DOHH2 (cell line): ENCODE data around the gene ATF6B.

Experiments used
- H3F3A ChIP-seq: fragments of 200-600 bp; sonication (generic), shearing (Covaris generic); 2 replicates; pipeline ENCODE4 v1.6.0; 2016; ENCODE audit warnings: antibody characterized with exemption, mild to moderate bottlenecking; ENCODE audit not compliant: control insufficient read depth, insufficient read depth
- H3K27ac ChIP-seq: fragments of 200-600 bp; sonication (generic); 2 replicates; pipeline ENCODE4 v1.5.1; 2014; ENCODE audit warnings: low read depth, mild to moderate bottlenecking, low read length, moderate library complexity
- H3K27me3 ChIP-seq: fragments of 200-600 bp; sonication (generic); 2 replicates; pipeline ENCODE4 v1.6.1; 2014; ENCODE audit warnings: mild to moderate bottlenecking, low read length, mixed read lengths; ENCODE audit not compliant: control insufficient read depth
- H3K36me3 ChIP-seq: fragments of 200-600 bp; sonication (generic); 2 replicates; pipeline ENCODE4 v1.6.1; 2014; ENCODE audit warnings: mild to moderate bottlenecking, low read length, moderate library complexity, mixed read lengths; ENCODE audit not compliant: control insufficient read depth
- H3K4me1 ChIP-seq: fragments of 200-600 bp; sonication (generic); 2 replicates; pipeline ENCODE4 v1.6.1; 2014; ENCODE audit warnings: mild to moderate bottlenecking, low read length, mixed read lengths; ENCODE audit not compliant: control insufficient read depth
- H3K4me2 ChIP-seq: fragments of 200-600 bp; sonication (generic); 2 replicates; pipeline ENCODE4 v1.6.0; 2014; ENCODE audit warnings: mild to moderate bottlenecking, low read length, moderate library complexity
- H3K4me3 ChIP-seq: fragments of 200-600 bp; sonication (generic); 2 replicates; pipeline ENCODE4 v1.5.1; 2014; ENCODE audit warnings: mild to moderate bottlenecking, low read length, mixed read lengths
- H3K79me2 ChIP-seq: fragments of 200-600 bp; sonication (generic); 2 replicates; pipeline ENCODE4 v1.6.1; 2014; ENCODE audit warnings: mild to moderate bottlenecking, low read length, mixed read lengths; ENCODE audit not compliant: control insufficient read depth
- H3K9me2 ChIP-seq: fragments of 200-600 bp; sonication (generic); replicated peaks from 2 replicates; pipeline ENCODE4 v1.6.1; 2014; ENCODE audit warnings: mild to moderate bottlenecking, low read length, mixed read lengths; ENCODE audit not compliant: control insufficient read depth
- H3K9me3 ChIP-seq: fragments of 200-600 bp; sonication (generic); 2 replicates; pipeline ENCODE4 v1.6.1; 2014; ENCODE audit warnings: antibody characterized with exemption, low read length, mixed read lengths; ENCODE audit not compliant: control insufficient read depth, insufficient read depth
- H4K20me1 ChIP-seq: fragments of 200-600 bp; sonication (generic); 2 replicates; pipeline ENCODE4 v1.6.0; 2014; ENCODE audit warnings: low read depth, mild to moderate bottlenecking, antibody characterized with exemption, low read length, moderate library complexity; ENCODE audit not compliant: control insufficient read depth, insufficient read depth
- EZH2phosphoT487 ChIP-seq: fragments of 200-600 bp; sonication (generic); IDR thresholded peaks from 2 replicates; pipeline ENCODE4 v1.6.1; 2017; ENCODE audit warnings: borderline replicate concordance, mild to moderate bottlenecking, antibody characterized with exemption, low read length, moderate library complexity, mixed read lengths
- TF ChIP-seq, protein P1 (sequence below): fragments of 200-600 bp; sonication (generic); IDR thresholded peaks from one replicate; pipeline ENCODE4 v1.5.1; 2014; ENCODE audit warnings: antibody characterized with exemption, mild to moderate bottlenecking, low read depth, low read length; ENCODE audit not compliant: poor library complexity, severe bottlenecking

Gene ATF6B

DNA sequence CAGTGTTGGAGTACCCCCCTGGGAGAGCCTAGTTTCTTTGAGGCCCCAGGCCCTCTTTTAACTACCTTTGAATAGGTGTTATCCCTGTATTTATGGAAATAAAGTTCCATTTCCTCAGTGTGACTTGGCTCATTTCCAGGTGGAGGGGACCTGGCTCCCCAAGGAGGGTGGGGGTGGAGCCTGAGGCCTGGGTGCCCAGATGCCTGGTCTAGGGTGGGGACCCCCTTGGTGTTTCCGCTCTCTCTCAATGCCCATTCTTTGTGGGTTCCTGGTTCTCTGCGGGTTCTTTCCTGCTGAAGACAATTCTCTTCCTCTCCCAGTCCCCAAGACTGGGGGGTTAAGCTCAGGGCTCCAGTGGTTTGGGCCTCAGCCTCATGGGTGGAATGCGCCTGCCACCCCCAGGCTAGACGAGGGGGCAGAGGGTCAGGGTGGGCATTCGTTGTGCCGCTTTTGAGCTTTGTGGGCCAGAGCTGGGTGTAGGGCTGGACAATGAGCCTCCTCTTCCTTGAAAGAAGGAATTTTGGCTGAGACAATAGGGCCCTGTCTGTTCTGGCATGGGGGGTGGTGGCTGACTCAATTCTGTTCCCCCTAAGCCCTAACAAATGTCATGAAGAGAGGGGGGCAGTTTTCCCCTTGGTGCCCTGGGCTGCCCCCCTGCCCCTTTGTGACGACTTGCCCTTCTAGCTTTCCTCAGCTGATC lies 35.7 kb upstream of the ATF6B start:
- TF ChIP-seq, protein P1, sequence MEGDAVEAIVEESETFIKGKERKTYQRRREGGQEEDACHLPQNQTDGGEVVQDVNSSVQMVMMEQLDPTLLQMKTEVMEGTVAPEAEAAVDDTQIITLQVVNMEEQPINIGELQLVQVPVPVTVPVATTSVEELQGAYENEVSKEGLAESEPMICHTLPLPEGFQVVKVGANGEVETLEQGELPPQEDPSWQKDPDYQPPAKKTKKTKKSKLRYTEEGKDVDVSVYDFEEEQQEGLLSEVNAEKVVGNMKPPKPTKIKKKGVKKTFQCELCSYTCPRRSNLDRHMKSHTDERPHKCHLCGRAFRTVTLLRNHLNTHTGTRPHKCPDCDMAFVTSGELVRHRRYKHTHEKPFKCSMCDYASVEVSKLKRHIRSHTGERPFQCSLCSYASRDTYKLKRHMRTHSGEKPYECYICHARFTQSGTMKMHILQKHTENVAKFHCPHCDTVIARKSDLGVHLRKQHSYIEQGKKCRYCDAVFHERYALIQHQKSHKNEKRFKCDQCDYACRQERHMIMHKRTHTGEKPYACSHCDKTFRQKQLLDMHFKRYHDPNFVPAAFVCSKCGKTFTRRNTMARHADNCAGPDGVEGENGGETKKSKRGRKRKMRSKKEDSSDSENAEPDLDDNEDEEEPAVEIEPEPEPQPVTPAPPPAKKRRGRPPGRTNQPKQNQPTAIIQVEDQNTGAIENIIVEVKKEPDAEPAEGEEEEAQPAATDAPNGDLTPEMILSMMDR, result no peak
- no peak for TF ChIP-seq EZH2phosphoT487
- no peaks in the 10 kb centered on the region for H3K9me2 ChIP-seq
- peaks cover 28% of the 10 kb centered on the region for H3K36me3 ChIP-seq
- no peaks in the 10 kb centered on the region for H3F3A ChIP-seq
- no peaks in the 10 kb centered on the region for H3K79me2 ChIP-seq
- no peak overlapping the region for H3K4me3 ChIP-seq
- H3K27me3 ChIP-seq, result no peaks in the 10 kb centered on the region
- H4K20me1 ChIP-seq, result no peaks in the 10 kb centered on the region
- H3K9me3 ChIP-seq, result no peaks in the 10 kb centered on the region
- H3K4me2 ChIP-seq, result no peak overlapping the region
- H3K4me1 ChIP-seq, result peaks cover 10% of the 10 kb centered on the region
- no peak overlapping the region for H3K27ac ChIP-seq

GRCh38 chr6:32158052-32158451 lies 30.0 kb upstream of the ATF6B start:
- no peaks in the 10 kb centered on the region for H4K20me1 ChIP-seq
- H3K4me2 ChIP-seq, result no peak overlapping the region
- TF ChIP-seq EZH2phosphoT487, result no peak
- TF ChIP-seq, protein P1, result no peak
- no peak overlapping the region for H3K27ac ChIP-seq
- peaks cover 2% of the 10 kb centered on the region; the same call in 1 of the 2 replicates for H3F3A ChIP-seq
- peaks cover 35% of the 10 kb centered on the region for H3K36me3 ChIP-seq
- no peaks in the 10 kb centered on the region for H3K9me2 ChIP-seq
- H3K4me1 ChIP-seq, result peaks cover 17% of the 10 kb centered on the region
- H3K27me3 ChIP-seq, result no peaks in the 10 kb centered on the region
- H3K4me3 ChIP-seq, result no peak overlapping the region
- no peaks in the 10 kb centered on the region for H3K9me3 ChIP-seq
- H3K79me2 ChIP-seq, result peaks cover 15% of the 10 kb centered on the region

GRCh38 chr6:32156891-32157290 lies 28.8 kb upstream of the ATF6B start:
- TF ChIP-seq EZH2phosphoT487, result no peak
- TF ChIP-seq, protein P1, result no peak
- Histone ChIP-seq H3K36me3 (peaks cover 29% of the 10 kb centered on the region), H3K27me3 (no peaks in the 10 kb centered on the region), H3K4me3 (no peak overlapping the region), H3K79me2 (peaks cover 15% of the 10 kb centered on the region), H3K9me3 (no peaks in the 10 kb centered on the region), H3K4me2 (no peak overlapping the region), H3K4me1 (peaks cover 29% of the 10 kb centered on the region), H4K20me1 (no peaks in the 10 kb centered on the region), H3F3A (peaks cover 7% of the 10 kb centered on the region; the same call in 1 of the 2 replicates), H3K9me2 (no peaks in the 10 kb centered on the region), H3K27ac (no peak overlapping the region)
